ENCODE results near the gene TRAF4.

TRAF4 gene

GRCh38 chr17:28725166-28725659 lies 18.6 kb upstream of the TRAF4 start:
- TF ChIP-seq POLR2AphosphoS5 (IDR thresholded peaks at IDR 0.05; ENCODE audit: low read depth, low read length) (peak; percentile 99), SIN3A (IDR thresholded peaks at IDR 0.05; ENCODE audit: borderline replicate concordance, insufficient read depth, low read length) (peak; percentile 82; the same call in 1 of the 2 replicates), TAF1 (IDR thresholded peaks at IDR 0.05; ENCODE audit: borderline replicate concordance, insufficient read depth, low read length) (peak; percentile 12; the same call in 1 of the 2 replicates), REST (IDR thresholded peaks at IDR 0.05; ENCODE audit: insufficient read depth in 1 of 2, low read depth in 2 of 2, low read length in 2 of 2) (peak in 1 of 2 experiments; percentile 1; a peak in 1 of 4 replicates), FOXP2 (optimal IDR thresholded peaks at IDR 0.05; ENCODE audit: borderline replicate concordance, extremely low read depth, extremely low read length, insufficient read depth) (no peak)

- TF ChIP-seq TAF1 (IDR thresholded peaks at IDR 0.05; ENCODE audit: borderline replicate concordance, insufficient read depth, low read length) (peak; percentile 78; the same call in 1 of the 2 replicates), FOXP2 (optimal IDR thresholded peaks at IDR 0.05; ENCODE audit: borderline replicate concordance, extremely low read depth, extremely low read length, insufficient read depth) (no peak)
Observed at GRCh38 chr17:28725660-28726225, 18.1 kb upstream of the TRAF4 start.

- TF ChIP-seq FOXP2 (optimal IDR thresholded peaks at IDR 0.05; ENCODE audit: borderline replicate concordance, extremely low read depth, extremely low read length, insufficient read depth) = no peak
- TF ChIP-seq REST (IDR thresholded peaks at IDR 0.05; ENCODE audit: insufficient read depth in 1 of 2, low read depth in 2 of 2, low read length in 2 of 2) = no peak
- peak; percentile 7; the same call in 1 of the 2 replicates for TF ChIP-seq TAF1 (IDR thresholded peaks at IDR 0.05; ENCODE audit: borderline replicate concordance, insufficient read depth, low read length)
- TF ChIP-seq POLR2AphosphoS5 (IDR thresholded peaks at IDR 0.05; ENCODE audit: low read depth, low read length) = no peak; the same call in 1 of the 2 replicates
- TF ChIP-seq SIN3A (IDR thresholded peaks at IDR 0.05; ENCODE audit: borderline replicate concordance, insufficient read depth, low read length) = peak; percentile 5; the same call in 1 of the 2 replicates
Observed at GRCh38 chr17:28726226-28726626, 17.6 kb upstream of the TRAF4 start, which contains the start of gene TLCD1. Gene TLCD1 (minus strand): TSS chr17:28726233. CDS start chr17:28726097, 136 bp downstream.

GRCh38 chr17:28726627-28727491 lies 17.0 kb upstream of the TRAF4 start:
- no peak for TF ChIP-seq TAF1 (IDR thresholded peaks at IDR 0.05; ENCODE audit: borderline replicate concordance, insufficient read depth, low read length)
- TF ChIP-seq REST (IDR thresholded peaks at IDR 0.05; ENCODE audit: insufficient read depth in 1 of 2, low read depth in 2 of 2, low read length in 2 of 2) = no peak
- TF ChIP-seq FOXP2 (optimal IDR thresholded peaks at IDR 0.05; ENCODE audit: borderline replicate concordance, extremely low read depth, extremely low read length, insufficient read depth) = no peak
- no peak for TF ChIP-seq SIN3A (IDR thresholded peaks at IDR 0.05; ENCODE audit: borderline replicate concordance, insufficient read depth, low read length)
- TF ChIP-seq POLR2AphosphoS5 (IDR thresholded peaks at IDR 0.05; ENCODE audit: low read depth, low read length) = no peak

GRCh38 chr17:28728364-28729200 lies 15.2 kb upstream of the TRAF4 start, which contains the start of gene NEK8:
Gene NEK8 (plus strand): TSS chr17:28728788. CDS start chr17:28728814, 26 bp downstream.
- TF ChIP-seq POLR2AphosphoS5 (IDR thresholded peaks at IDR 0.05; ENCODE audit: low read depth, low read length) = peak; percentile 76
- TF ChIP-seq REST (IDR thresholded peaks at IDR 0.05; ENCODE audit: insufficient read depth in 1 of 2, low read depth in 2 of 2, low read length in 2 of 2) = no peak
- no peak for TF ChIP-seq FOXP2 (optimal IDR thresholded peaks at IDR 0.05; ENCODE audit: borderline replicate concordance, extremely low read depth, extremely low read length, insufficient read depth)
- TF ChIP-seq TAF1 (IDR thresholded peaks at IDR 0.05; ENCODE audit: borderline replicate concordance, insufficient read depth, low read length) = peak; percentile 68; the same call in 1 of the 2 replicates
- TF ChIP-seq SIN3A (IDR thresholded peaks at IDR 0.05; ENCODE audit: borderline replicate concordance, insufficient read depth, low read length) = peak; percentile 37; the same call in 1 of the 2 replicates

Measured in PFSK-1 (cell line).